22Rv1 (cell line): ENCODE data around the gene MT1A.

ENCODE experiments used
- H3K27ac ChIP-seq: fragments of 450-650 bp; 2 replicates; pipeline ENCODE4 v1.5.1; 2017
- CTCF ChIP-seq: fragments of 450-650 bp; IDR thresholded peaks from 2 replicates; pipeline ENCODE4 v1.5.1; 2017; ENCODE audit warnings: mild to moderate bottlenecking
- ZFX ChIP-seq: fragments of 450-650 bp; IDR thresholded peaks from 2 replicates; pipeline ENCODE4 v1.6.1; 2017; ENCODE audit warnings: antibody characterized with exemption, borderline replicate concordance

Gene MT1A

GRCh38 chr16:56688762-56689161 is 50.3 kb downstream of the MT1A start:
- no peak overlapping the region for H3K27ac ChIP-seq
- no peak for TF ChIP-seq ZFX
- TF ChIP-seq CTCF: no peak

- no peak for TF ChIP-seq ZFX
- TF ChIP-seq CTCF: no peak
- no peak overlapping the region for H3K27ac ChIP-seq
Observed at GRCh38 chr16:56689171-56689570, 50.7 kb downstream of the MT1A start.
